Measurements from ENCODE around the gene ZBTB45.

ZBTB45 gene

GRCh38 chr19:58561373-58562121 is 41.9 kb upstream of the ZBTB45 start:
- no peak for TF ChIP-seq CTCF (IDR thresholded peaks at IDR 0.05; ENCODE audit: low read depth, low read length)
- no peak for DNase-seq (ENCODE audit: extremely low read depth, low read depth)

DNA sequence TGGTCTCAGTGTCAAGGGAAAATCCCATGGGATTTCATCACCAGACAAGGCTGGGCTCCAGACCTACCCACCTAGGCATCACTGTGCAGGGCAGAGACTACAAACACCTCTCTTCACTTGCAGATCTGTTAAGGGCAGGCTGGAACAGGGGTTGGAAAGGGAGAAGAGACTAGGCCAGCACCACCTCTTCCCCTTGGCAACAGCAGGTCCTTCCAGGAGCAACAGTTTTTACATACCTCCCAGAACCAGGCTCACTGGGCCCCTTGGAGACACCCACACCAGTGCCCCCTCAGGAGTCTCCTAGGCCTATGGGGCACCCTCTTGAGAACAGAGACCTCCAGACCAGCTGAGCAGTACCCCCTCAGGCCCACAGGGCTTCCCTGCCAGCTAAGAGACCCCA is 41.3 kb upstream of the ZBTB45 start:
- TF ChIP-seq CTCF (IDR thresholded peaks at IDR 0.05; ENCODE audit: low read depth, low read length), result no peak

DNA sequence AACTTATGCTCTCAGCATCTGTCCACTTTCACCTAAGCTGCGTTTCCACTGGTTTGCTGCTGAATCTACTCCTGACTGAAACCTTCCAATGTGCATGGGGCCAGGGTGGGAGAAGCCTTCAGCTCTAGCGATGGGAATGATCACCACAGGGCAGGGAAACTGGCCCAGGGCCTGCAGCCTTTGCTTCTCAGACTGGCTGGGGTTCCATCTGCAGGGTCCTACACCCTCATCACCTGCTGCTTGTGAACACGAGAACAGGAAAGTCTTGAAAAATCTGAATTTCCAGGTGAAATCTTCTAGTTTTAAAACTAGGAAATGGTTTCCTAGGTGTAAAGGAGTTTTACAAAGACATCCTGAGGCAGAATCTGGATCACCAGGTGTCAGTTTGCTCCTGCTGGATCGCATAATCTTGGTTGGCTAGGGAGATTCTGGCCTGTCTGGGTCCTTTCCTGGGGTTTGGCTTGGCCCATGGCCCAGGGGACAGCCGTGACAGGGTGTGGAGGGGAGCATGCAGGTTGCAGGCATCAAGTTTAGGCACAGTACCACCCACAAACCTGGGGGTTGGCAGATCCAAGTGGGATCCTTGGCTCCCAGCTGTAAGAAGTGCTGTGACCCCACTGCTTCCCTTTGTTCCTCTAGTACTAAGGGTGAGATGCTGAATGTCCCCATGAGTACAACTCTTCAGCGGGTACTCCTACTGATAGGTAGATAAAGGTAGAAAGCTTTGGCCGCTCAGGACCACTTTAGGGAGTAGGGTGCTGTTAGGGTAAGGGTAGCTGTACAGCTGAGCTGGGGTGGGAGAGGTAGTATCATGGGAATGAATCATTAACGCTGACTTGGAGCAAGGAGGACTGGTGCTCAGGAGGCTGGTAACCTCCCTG is 40.6 kb upstream of the ZBTB45 start:
- no peak for DNase-seq (ENCODE audit: extremely low read depth, low read depth)
- no peak for TF ChIP-seq CTCF (IDR thresholded peaks at IDR 0.05; ENCODE audit: low read depth, low read length)

More for the DNA sequence above, 41.3 kb upstream of the ZBTB45 start:
- no peak for DNase-seq (ENCODE audit: extremely low read depth, low read depth)

- TF ChIP-seq CTCF (IDR thresholded peaks at IDR 0.05; ENCODE audit: low read depth, low read length), result no peak
- DNase-seq (ENCODE audit: extremely low read depth, low read depth), result peak; percentile 82
Measured at GRCh38 chr19:58559275-58560006, 39.8 kb upstream of the ZBTB45 start.

GRCh38 chr19:58558623-58559274 is 39.1 kb upstream of the ZBTB45 start:
- DNase-seq (ENCODE audit: extremely low read depth, low read depth), result peak; percentile 97
- no peak for TF ChIP-seq CTCF (IDR thresholded peaks at IDR 0.05; ENCODE audit: low read depth, low read length)

GRCh38 chr19:58558066-58558622 is 38.5 kb upstream of the ZBTB45 start, which contains the start of gene UBE2M:
UBE2M (minus strand) TSS chr19:58558611; CDS start chr19:58558381, 230 bp downstream.
- TF ChIP-seq CTCF (IDR thresholded peaks at IDR 0.05; ENCODE audit: low read depth, low read length), result no peak

More at GRCh38 chr19:58558066-58558622, 38.5 kb upstream of the ZBTB45 start, which contains the start of gene UBE2M:
- no peak for DNase-seq (ENCODE audit: extremely low read depth, low read depth)

All from AG09319 (cell line).